Kidney glomerular epithelial cell (primary cell): ENCODE data around the gene AGAP5.

Source experiments
- DNase-seq: peaks from one replicate; lab custom pipeline; 2025; lab: John Stamatoyannopoulos, UW

Gene AGAP5

DNA sequence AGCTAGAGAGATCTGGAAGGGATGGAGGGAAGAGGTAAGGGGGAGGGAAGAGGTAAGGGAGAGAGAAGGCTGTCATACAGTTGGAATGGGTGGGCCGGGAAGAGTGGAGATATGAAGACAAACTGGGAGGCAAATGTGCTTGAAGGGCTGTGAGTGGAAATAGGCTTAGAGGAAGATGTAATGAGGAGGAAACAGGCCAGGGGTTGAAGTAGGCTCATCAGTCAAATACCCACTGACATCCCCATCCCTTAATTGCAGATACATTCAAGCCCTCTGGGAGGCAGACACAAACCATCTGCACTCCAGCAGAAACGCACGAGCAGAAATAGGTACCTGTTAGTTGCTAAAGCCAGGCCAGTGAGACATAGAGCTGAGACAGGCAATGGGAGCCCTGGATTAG, 44.2 kb downstream of the AGAP5 start:
- peak; percentile 3 for DNase-seq

GRCh38 chr10:73653195-73653594, 44.7 kb downstream of the AGAP5 start:
- no peak for DNase-seq

DNA sequence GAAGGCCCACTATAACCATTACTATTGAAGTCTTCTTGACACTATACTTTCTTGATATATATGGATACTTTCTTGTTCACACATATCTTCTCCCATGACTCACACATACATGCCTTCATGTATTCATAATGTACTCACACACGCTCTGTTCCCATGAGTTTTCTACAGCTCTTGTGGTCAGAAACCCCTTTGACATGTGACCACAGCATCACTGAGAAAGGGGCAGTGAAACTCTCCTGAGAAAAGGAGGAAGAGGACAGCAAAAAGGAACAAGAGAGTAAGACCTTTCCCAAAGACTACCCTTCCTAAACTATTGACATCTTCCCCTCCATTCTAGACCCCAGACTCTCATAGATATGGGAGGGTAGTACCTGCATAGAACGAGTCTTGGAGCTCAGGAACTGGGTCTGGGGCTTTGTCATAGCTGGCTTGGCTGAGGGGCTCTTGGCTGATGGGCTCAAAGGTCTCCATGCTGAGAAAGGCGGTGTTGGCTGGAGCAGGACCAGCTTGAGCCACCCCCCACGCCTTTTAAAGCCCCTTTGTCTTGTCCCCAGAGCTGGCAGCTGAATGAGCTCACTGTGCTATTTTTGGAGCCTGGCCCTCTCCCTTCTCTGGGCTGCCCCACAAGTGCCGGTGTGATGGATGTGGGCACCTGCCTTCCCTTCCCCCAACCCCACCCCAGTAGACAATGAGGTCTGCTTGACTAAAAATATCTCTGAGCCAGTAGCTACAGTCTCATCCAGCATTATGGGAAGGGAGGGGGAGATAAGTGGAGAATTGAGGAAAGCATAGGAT, 47.2 kb downstream of the AGAP5 start:
- DNase-seq = no peak

- no peak for DNase-seq
Observed at GRCh38 chr10:73649876-73650536, 47.9 kb downstream of the AGAP5 start.

DNA sequence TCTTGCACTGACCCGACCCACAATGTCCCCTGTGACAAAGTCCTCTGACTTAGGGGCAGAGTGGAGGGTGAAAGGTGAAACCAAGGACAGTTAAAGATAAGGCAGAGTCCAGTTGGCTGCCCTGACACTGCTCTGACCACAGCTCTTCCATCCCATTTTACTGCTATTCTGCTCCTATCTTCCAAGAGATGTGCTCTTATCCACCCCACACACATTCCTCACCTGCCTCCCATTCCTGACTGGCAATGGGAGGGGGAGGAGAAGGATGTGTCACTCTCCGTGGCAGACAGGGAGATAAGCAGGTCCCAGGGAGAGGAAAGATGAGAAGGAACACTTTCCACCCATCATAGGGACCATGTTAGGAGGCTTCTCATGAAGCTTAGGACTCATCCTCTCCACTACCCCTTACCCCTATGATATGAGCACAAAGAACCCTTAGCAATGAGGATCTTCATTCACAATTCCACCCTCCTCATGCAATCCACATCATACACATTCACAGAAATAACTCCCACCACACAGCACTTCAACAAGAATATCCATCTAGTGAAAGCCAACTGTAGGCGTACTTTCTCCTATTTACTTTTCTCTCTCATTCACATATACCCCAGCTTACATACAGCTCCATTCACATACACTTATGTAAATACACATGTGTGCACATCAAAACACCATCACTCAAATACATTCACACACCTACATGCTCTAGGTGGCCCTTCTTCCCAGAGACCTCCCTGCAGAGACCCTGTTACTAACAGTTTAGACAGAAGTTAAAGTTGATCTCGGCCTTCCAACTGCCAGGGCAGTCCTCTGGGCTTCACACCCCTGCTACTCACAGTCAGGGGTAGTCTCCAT, 48.7 kb downstream of the AGAP5 start:
- DNase-seq = peak; percentile 70

DNA sequence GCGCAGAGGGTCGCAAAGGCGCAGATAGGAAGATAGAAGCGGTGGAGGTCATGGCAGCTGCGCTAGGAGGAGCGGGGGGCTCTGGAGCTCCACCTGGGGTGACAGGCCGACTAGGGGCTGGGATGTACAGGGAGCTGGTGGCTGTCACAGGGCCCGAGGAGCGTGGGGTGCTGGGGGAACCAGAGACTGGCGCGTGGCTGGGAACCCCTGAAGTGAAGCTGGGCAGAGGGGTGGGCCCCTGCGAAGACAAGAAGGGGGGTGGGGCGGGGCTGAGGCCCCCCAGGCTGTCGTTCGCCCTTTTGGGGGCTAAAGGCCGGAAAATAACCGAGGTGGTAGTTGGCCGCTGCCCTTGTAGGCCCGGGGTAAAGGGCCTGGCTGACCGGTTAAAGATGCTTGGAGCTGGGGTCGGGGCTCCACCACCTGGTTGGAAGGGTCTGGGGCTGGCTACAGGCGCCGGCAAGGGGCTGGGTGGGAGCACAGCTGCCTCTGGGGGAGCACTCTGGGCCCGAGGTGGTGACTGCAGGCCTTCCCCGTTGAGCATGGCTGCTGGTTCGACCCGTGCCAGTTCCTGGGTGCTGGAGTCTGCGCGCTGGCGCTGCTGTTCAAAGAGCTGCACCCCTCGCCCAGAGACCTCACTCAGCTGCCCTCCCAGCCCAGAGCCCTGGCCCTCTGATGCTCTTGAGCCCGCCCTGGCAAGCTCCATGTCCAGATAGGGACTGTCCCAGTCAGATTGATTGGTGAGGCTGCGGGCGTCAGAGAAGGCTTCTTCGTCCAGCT, 49.8 kb downstream of the AGAP5 start:
- DNase-seq = no peak

- DNase-seq = peak; percentile 1
Observed at GRCh38 chr10:73647211-73647874, 50.6 kb downstream of the AGAP5 start.

DNA sequence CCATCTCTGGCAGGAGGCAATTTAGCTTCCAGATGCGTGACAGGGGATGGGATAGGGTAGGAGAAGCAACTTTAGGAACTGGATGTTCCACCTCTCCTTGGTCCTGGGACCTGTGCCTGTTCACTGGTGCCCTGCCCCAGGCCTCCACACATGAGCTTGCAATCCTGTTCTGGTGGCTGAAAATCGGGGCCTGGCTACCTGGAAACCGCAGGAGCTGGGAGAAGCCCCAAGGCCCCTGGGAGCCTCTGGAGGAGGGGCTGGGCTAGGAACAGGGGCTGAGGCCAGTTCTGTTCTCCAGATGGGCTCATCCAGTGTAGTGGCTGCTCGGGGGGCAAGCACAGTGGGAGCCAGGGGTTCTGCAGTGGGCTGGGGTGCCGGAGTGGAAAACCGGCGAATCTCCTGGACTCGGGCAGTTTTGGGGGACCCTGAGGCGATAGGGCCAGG, 51.3 kb downstream of the AGAP5 start:
- DNase-seq = no peak

GRCh38 chr10:73645251-73645650, 52.7 kb downstream of the AGAP5 start:
- no peak for DNase-seq

GRCh38 chr10:73644767-73645166, 53.1 kb downstream of the AGAP5 start:
- DNase-seq = no peak

DNA sequence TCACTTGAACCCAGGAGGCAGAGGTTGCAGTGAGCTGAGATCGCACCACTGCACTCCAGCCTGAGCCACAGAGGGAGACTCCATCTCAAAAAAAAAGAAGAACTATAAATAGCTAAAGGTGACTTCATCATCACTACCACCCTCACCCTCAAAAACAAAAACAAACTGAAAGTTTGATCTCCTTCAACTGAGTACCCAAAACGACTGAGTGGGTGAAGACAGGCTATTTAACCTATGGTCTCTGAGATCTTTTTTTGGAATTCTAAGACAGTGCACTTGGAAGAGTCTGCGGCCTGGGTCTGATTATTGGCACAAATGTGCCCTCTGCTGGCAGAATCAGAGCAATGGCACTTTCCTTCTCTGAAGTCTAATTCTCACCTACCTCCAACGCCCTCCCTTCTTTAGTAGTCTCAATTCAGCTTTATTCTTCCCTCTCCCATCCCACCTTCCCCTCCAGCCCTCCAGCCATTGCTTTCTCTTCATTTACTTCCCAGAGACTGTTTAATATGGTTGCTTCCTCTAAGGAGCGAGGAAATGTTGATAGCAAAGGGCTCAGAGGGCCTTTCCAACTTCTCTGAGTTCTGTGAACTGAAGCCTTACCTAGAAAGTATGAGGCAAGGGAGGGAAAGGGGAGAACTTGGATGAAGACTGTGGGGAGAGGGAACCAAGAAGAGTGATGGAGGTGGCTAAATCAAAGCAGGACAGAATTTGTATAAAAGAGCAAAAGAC, 53.7 kb downstream of the AGAP5 start:
- peak; percentile 58 for DNase-seq

DNA sequence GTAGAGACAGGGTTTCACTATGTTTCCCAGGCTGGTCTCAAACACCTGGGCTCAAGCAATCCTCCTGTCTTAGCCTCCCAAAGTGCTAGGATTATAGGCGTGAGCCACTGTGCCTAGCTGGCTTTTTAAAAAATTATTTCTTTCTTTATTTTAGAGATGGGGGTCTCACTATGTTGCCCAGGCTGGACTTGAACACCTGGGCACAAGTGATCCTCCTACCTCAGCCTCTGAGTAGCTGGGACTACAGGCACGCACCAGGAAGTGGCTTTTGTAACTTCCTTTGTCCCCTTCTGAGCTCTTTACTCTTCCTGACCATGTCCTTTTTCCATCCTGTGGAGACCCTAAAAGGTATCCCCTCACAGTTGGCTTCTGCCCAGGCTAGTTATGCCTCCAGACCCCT, 54.5 kb downstream of the AGAP5 start:
- no peak for DNase-seq

GRCh38 chr10:73641328-73642060, 56.4 kb downstream of the AGAP5 start, which contains the start of gene MYOZ1:
Gene MYOZ1 (minus strand): TSS chr10:73641474. CDS start chr10:73640017, 1,457 bp downstream.
- peak; percentile 3 for DNase-seq

- no peak for DNase-seq
Observed at GRCh38 chr10:73639286-73639685, 58.6 kb downstream of the AGAP5 start.

DNA sequence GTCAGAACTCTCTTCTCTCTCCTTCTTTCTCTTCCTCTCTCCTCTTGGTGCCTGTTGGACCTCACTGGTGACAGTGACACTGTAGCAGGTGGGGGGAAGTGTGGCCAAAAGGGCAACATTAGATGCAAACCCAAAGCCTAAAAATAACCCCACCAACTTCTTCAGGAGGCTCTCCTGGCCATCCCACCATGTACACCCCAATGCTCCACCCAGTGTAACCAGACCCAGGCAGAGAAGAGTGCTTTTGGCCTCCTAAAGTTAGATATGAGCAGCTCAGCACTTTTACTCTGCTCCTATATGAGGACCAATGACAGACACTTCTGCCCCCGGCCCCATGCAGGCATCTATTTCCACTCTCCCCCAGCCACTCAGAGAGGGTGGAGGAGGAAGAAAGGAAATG, 62.1 kb downstream of the AGAP5 start:
- DNase-seq = no peak

- no peak for DNase-seq
Observed at GRCh38 chr10:73634421-73634820, 63.5 kb downstream of the AGAP5 start.

- DNase-seq = no peak
Observed at GRCh38 chr10:73629165-73629564, 68.7 kb downstream of the AGAP5 start.

DNA sequence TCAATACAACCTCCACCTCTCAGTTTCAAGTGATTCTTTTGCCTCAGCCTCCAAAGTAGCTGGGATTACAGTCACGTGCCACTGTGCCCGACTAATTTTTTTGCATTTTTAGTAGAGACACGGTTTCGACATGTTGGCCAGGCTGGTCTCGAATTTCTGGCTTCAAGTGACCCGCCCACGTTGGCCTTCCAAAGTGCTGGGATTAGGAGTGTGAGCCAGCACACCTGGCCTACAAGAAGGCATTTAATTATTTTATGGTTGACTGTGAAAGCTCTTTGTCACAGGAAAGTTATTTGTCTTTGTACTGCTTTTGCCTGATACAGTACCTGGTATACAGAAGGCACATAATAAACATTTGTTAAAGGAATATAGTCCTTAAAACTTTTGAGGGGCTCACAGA, 69.5 kb downstream of the AGAP5 start:
- DNase-seq = no peak

DNA sequence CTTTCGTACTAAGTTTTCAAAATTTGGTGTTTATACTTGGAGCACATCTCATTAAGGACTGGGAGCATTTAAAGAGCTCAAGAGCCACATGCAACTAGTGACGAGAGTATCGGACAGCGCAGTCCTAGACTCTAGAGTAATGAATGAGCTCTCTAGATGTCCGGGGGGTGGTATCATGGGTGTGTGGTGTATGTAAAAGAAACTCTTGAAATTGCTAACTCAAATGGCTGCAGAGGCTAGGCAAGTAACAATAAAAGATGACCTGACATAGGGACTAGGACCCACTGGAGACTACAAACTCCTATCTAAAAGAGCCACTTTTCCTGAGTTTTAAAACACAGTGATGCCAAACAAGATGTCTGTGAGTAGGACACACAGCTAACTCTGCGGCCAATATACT, 70.6 kb downstream of the AGAP5 start:
- no peak for DNase-seq
